Prostate gland (tissue), 1 donor: Measurements from ENCODE around the gene MYO9A.

Experiments used
- POLR2A ChIP-seq: fragments of 450-650 bp; IDR thresholded peaks from one replicate; pipeline ENCODE4 v1.6.1; 2016; ENCODE audit warnings: antibody characterized with exemption, mild to moderate bottlenecking
- POLR2AphosphoS5 ChIP-seq: sonication (generic); formaldehyde crosslinking; IDR thresholded peaks from one replicate; pipeline ENCODE4 v1.6.1; 2017; ENCODE audit warnings: antibody characterized with exemption

DNA sequence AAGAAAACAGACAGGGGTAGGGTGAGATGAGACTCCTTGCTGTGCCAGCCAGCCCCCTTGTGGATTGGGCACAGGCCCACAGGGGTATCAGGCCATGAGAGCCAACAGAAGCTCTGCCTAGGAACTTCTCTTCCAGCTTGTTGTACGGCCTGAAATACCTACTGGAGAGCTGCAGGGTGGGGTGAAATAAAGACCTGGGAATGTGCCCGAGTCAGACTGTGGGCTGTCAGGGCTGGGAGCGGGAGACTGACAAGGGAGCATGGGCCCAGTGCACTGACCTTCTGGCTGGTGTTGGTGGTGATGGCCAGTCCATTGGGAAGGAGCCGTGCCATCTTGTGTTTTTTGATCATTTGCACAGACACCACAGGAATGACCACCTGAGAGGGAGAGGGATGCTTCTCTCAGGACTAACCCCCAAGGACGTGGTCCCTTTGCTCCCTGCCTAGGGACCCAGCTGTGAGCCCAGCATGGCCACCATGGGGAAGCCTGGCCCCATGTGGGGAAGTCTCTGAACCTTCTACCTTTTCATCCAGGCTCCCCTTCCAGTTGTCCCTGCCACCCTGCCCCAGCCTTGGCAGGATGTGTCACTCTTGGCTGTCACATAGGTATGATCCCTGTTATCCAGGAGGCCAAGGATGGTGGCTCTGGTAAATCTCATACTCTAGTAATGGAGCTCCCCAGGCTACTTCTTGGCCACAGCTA lies 48.9 kb upstream of the MYO9A start:
- TF ChIP-seq POLR2AphosphoS5 = no peak
- TF ChIP-seq POLR2A = no peak
